Measurements from ENCODE around the gene STRIP2.
"Not testable (repeated sequence)": the region's sequence is repeated elsewhere in the genome, so short reads cannot be mapped to it uniquely, and the experiment has no call there.

STRIP2 gene

GRCh38 chr7:129444776-129445175 lies 10.5 kb downstream of the STRIP2 start:
- DNase-seq; H3K27ac ChIP-seq (ENCODE audit: low read depth, low read length); H3K27me3 ChIP-seq (ENCODE audit: insufficient read depth, low read length, poor library complexity); H3K79me2 ChIP-seq (ENCODE audit: control insufficient read depth, insufficient read depth, low read length); H3K9ac ChIP-seq (ENCODE audit: low read length); H4K5ac ChIP-seq (ENCODE audit: low read length); H3K36me3 ChIP-seq (ENCODE audit: control insufficient read depth, insufficient read depth, low read length); H3K18ac ChIP-seq (ENCODE audit: low read length); H2AK5ac ChIP-seq (ENCODE audit: low read length); H3K4me3 ChIP-seq (ENCODE audit: low read length); H3K4me1 ChIP-seq (ENCODE audit: control insufficient read depth, low read depth, low read length); H4K8ac ChIP-seq (ENCODE audit: low read depth, low read length); H3K4ac ChIP-seq (ENCODE audit: low read depth, low read length); H3K4me2 ChIP-seq (ENCODE audit: low read length); H2BK15ac ChIP-seq (replicated peaks; ENCODE audit: low read depth); H3K23ac ChIP-seq (ENCODE audit: low read length); H2BK120ac ChIP-seq (ENCODE audit: low read depth, low read length); H2BK5ac ChIP-seq (ENCODE audit: low read length); H3K79me1 ChIP-seq (ENCODE audit: low read length); H3K56ac ChIP-seq (ENCODE audit: low read length): not testable (repeated sequence)
- no CpG with 5 or more reads among the region's 5 CpGs for WGBS (ENCODE audit: extremely low coverage, insufficient coverage, low lambda C conversion rate)

GRCh38 chr7:129446925-129447324 lies 12.7 kb downstream of the STRIP2 start:
- H3K4me1 ChIP-seq (ENCODE audit: control insufficient read depth, low read depth, low read length); H3K56ac ChIP-seq (ENCODE audit: low read length); H3K27ac ChIP-seq (ENCODE audit: low read depth, low read length); H4K5ac ChIP-seq (ENCODE audit: low read length); H3K27me3 ChIP-seq (ENCODE audit: insufficient read depth, low read length, poor library complexity); H2BK120ac ChIP-seq (ENCODE audit: low read depth, low read length); H2AK5ac ChIP-seq (ENCODE audit: low read length); H3K4me2 ChIP-seq (ENCODE audit: low read length); H3K79me1 ChIP-seq (ENCODE audit: low read length); H2BK15ac ChIP-seq (replicated peaks; ENCODE audit: low read depth); H3K4me3 ChIP-seq (ENCODE audit: low read length); H3K23ac ChIP-seq (ENCODE audit: low read length); H3K9ac ChIP-seq (ENCODE audit: low read length); H2BK5ac ChIP-seq (ENCODE audit: low read length); H3K79me2 ChIP-seq (ENCODE audit: control insufficient read depth, insufficient read depth, low read length); H3K4ac ChIP-seq (ENCODE audit: low read depth, low read length); DNase-seq; H4K8ac ChIP-seq (ENCODE audit: low read depth, low read length); H3K18ac ChIP-seq (ENCODE audit: low read length); H3K36me3 ChIP-seq (ENCODE audit: control insufficient read depth, insufficient read depth, low read length): not testable (repeated sequence)
- WGBS (ENCODE audit: extremely low coverage, insufficient coverage, low lambda C conversion rate), result no CpG with 5 or more reads among the region's 2 CpGs

GRCh38 chr7:129447445-129447844 lies 13.2 kb downstream of the STRIP2 start:
- H3K4me1 ChIP-seq (ENCODE audit: control insufficient read depth, low read depth, low read length); H3K27ac ChIP-seq (ENCODE audit: low read depth, low read length); H3K27me3 ChIP-seq (ENCODE audit: insufficient read depth, low read length, poor library complexity); DNase-seq; H3K18ac ChIP-seq (ENCODE audit: low read length); H3K4me3 ChIP-seq (ENCODE audit: low read length); H2BK15ac ChIP-seq (replicated peaks; ENCODE audit: low read depth); H3K36me3 ChIP-seq (ENCODE audit: control insufficient read depth, insufficient read depth, low read length); H3K4me2 ChIP-seq (ENCODE audit: low read length); H3K56ac ChIP-seq (ENCODE audit: low read length); H2BK120ac ChIP-seq (ENCODE audit: low read depth, low read length); H4K8ac ChIP-seq (ENCODE audit: low read depth, low read length); H3K4ac ChIP-seq (ENCODE audit: low read depth, low read length); H4K5ac ChIP-seq (ENCODE audit: low read length); H2AK5ac ChIP-seq (ENCODE audit: low read length); H3K23ac ChIP-seq (ENCODE audit: low read length); H3K79me1 ChIP-seq (ENCODE audit: low read length); H2BK5ac ChIP-seq (ENCODE audit: low read length); H3K79me2 ChIP-seq (ENCODE audit: control insufficient read depth, insufficient read depth, low read length); H3K9ac ChIP-seq (ENCODE audit: low read length): not testable (repeated sequence)
- no CpG with 5 or more reads among the region's 6 CpGs for WGBS (ENCODE audit: extremely low coverage, insufficient coverage, low lambda C conversion rate)

GRCh38 chr7:129448608-129449007 lies 14.4 kb downstream of the STRIP2 start:
- not testable (repeated sequence) for H3K27ac ChIP-seq (ENCODE audit: low read depth, low read length); H3K23ac ChIP-seq (ENCODE audit: low read length)

GRCh38 chr7:129450295-129450694 lies 16.1 kb downstream of the STRIP2 start:
- no peaks in the 10 kb centered on the region for H3K79me2 ChIP-seq (ENCODE audit: control insufficient read depth, insufficient read depth, low read length)
- no peaks in the 10 kb centered on the region for H3K79me1 ChIP-seq (ENCODE audit: low read length)
- no peak for DNase-seq
- no peak overlapping the region for H3K27ac ChIP-seq (ENCODE audit: low read depth, low read length)
- no peak overlapping the region for H4K8ac ChIP-seq (ENCODE audit: low read depth, low read length)
- H2BK15ac ChIP-seq (replicated peaks; ENCODE audit: low read depth), result no peak overlapping the region
- no peaks in the 10 kb centered on the region for H3K36me3 ChIP-seq (ENCODE audit: control insufficient read depth, insufficient read depth, low read length)
- no peak overlapping the region for H2AK5ac ChIP-seq (ENCODE audit: low read length)
- no peak overlapping the region for H3K4me3 ChIP-seq (ENCODE audit: low read length)
- no peak overlapping the region for H4K5ac ChIP-seq (ENCODE audit: low read length)
- no peak overlapping the region for H3K23ac ChIP-seq (ENCODE audit: low read length)
- peaks cover 18% of the 10 kb centered on the region for H3K4me1 ChIP-seq (ENCODE audit: control insufficient read depth, low read depth, low read length)
- no peak overlapping the region for H3K4ac ChIP-seq (ENCODE audit: low read depth, low read length)
- no peak overlapping the region for H3K4me2 ChIP-seq (ENCODE audit: low read length)
- H2BK120ac ChIP-seq (ENCODE audit: low read depth, low read length), result no peak overlapping the region
- H3K9ac ChIP-seq (ENCODE audit: low read length), result no peak overlapping the region
- H3K56ac ChIP-seq (ENCODE audit: low read length), result no peak overlapping the region
- H3K18ac ChIP-seq (ENCODE audit: low read length), result no peak overlapping the region
- no peak overlapping the region for H2BK5ac ChIP-seq (ENCODE audit: low read length)
- H3K27me3 ChIP-seq (ENCODE audit: insufficient read depth, low read length, poor library complexity), result no peaks in the 10 kb centered on the region

More at GRCh38 chr7:129448608-129449007, 14.4 kb downstream of the STRIP2 start:
- H3K9ac ChIP-seq (ENCODE audit: low read length); H3K27me3 ChIP-seq (ENCODE audit: insufficient read depth, low read length, poor library complexity); H3K79me1 ChIP-seq (ENCODE audit: low read length); H4K5ac ChIP-seq (ENCODE audit: low read length); H2BK120ac ChIP-seq (ENCODE audit: low read depth, low read length); H3K4ac ChIP-seq (ENCODE audit: low read depth, low read length); H3K36me3 ChIP-seq (ENCODE audit: control insufficient read depth, insufficient read depth, low read length); DNase-seq; H4K8ac ChIP-seq (ENCODE audit: low read depth, low read length); H3K79me2 ChIP-seq (ENCODE audit: control insufficient read depth, insufficient read depth, low read length); H3K4me3 ChIP-seq (ENCODE audit: low read length); H3K56ac ChIP-seq (ENCODE audit: low read length); H2AK5ac ChIP-seq (ENCODE audit: low read length); H2BK15ac ChIP-seq (replicated peaks; ENCODE audit: low read depth); H2BK5ac ChIP-seq (ENCODE audit: low read length); H3K18ac ChIP-seq (ENCODE audit: low read length); H3K4me2 ChIP-seq (ENCODE audit: low read length): not testable (repeated sequence)
- peaks cover 11% of the 10 kb centered on the region for H3K4me1 ChIP-seq (ENCODE audit: control insufficient read depth, low read depth, low read length)
- no CpG with 5 or more reads among the region's 2 CpGs for WGBS (ENCODE audit: extremely low coverage, insufficient coverage, low lambda C conversion rate)

GRCh38 chr7:129452589-129453231 lies 18.5 kb downstream of the STRIP2 start:
- Histone ChIP-seq H3K56ac (ENCODE audit: low read length) (no peak overlapping the region), H3K4me2 (ENCODE audit: low read length) (no peak overlapping the region), H3K4ac (ENCODE audit: low read depth, low read length) (no peak overlapping the region), H3K9ac (ENCODE audit: low read length) (no peak overlapping the region), H4K8ac (ENCODE audit: low read depth, low read length) (no peak overlapping the region), H2BK5ac (ENCODE audit: low read length) (no peak overlapping the region), H3K79me2 (ENCODE audit: control insufficient read depth, insufficient read depth, low read length) (no peaks in the 10 kb centered on the region), H3K27me3 (ENCODE audit: insufficient read depth, low read length, poor library complexity) (no peaks in the 10 kb centered on the region), H2AK5ac (ENCODE audit: low read length) (no peak overlapping the region), H2BK15ac (replicated peaks; ENCODE audit: low read depth) (no peak overlapping the region), H3K4me3 (ENCODE audit: low read length) (no peak overlapping the region), H2BK120ac (ENCODE audit: low read depth, low read length) (no peak overlapping the region), H3K23ac (ENCODE audit: low read length) (no peak overlapping the region), H4K5ac (ENCODE audit: low read length) (no peak overlapping the region), H3K79me1 (ENCODE audit: low read length) (no peaks in the 10 kb centered on the region), H3K36me3 (ENCODE audit: control insufficient read depth, insufficient read depth, low read length) (peaks cover 2% of the 10 kb centered on the region), H3K27ac (ENCODE audit: low read depth, low read length) (no peak overlapping the region), H3K4me1 (ENCODE audit: control insufficient read depth, low read depth, low read length) (peaks cover 20% of the 10 kb centered on the region), H3K18ac (ENCODE audit: low read length) (no peak overlapping the region)
- no peak for DNase-seq
- WGBS (ENCODE audit: extremely low coverage, insufficient coverage, low lambda C conversion rate), result no CpG with 5 or more reads among the region's 2 CpGs

Data from mesendoderm (in vitro differentiated cells).